OCI-LY1 (cell line): ENCODE results near the gene SEC24C.

Experiments
- CTCF ChIP-seq: fragments of 200-600 bp; sonication (generic), shearing (Covaris generic); IDR thresholded peaks from 2 replicates; pipeline ENCODE4 v1.5.1; 2017; ENCODE audit warnings: mild to moderate bottlenecking, antibody characterized with exemption, low read length, moderate library complexity, mixed read lengths
- EZH2 ChIP-seq: fragments of 200-600 bp; sonication (generic), shearing (Covaris generic); IDR thresholded peaks from 2 replicates; pipeline ENCODE4 v1.8.0; 2017; ENCODE audit warnings: borderline replicate concordance, mixed run types, mild to moderate bottlenecking, antibody characterized with exemption, low read length, moderate library complexity, mixed read lengths

GRCh38 chr10:73769396-73769795 lies 25.2 kb downstream of the SEC24C start:
- TF ChIP-seq CTCF (no peak), EZH2 (no peak)
